Measurements from ENCODE around the gene PIK3R4.

PIK3R4 gene

GRCh38 chr3:130760922-130761321 is 14.3 kb upstream of the PIK3R4 start:
- TF ChIP-seq CTCF (conservative IDR thresholded peaks at IDR 0.05; ENCODE audit: low read depth, low read length): no peak

GRCh38 chr3:130759692-130760338 is 13.2 kb upstream of the PIK3R4 start:
- no peak overlapping the region for H3K4me3 ChIP-seq (ENCODE audit: low read length)
- peak; percentile 79 for TF ChIP-seq CTCF (conservative IDR thresholded peaks at IDR 0.05; ENCODE audit: low read depth, low read length)
- DNase-seq (ENCODE audit: low read depth): peak; percentile 22

More at GRCh38 chr3:130760922-130761321, 14.3 kb upstream of the PIK3R4 start:
- no peak for DNase-seq (ENCODE audit: low read depth)
- no peak overlapping the region for H3K4me3 ChIP-seq (ENCODE audit: low read length)

- H3K4me3 ChIP-seq (ENCODE audit: low read length): no peak overlapping the region
- no peak for TF ChIP-seq CTCF (conservative IDR thresholded peaks at IDR 0.05; ENCODE audit: low read depth, low read length)
Measured at GRCh38 chr3:130758624-130759369, 12.2 kb upstream of the PIK3R4 start.

GRCh38 chr3:130757611-130758150 is 11.1 kb upstream of the PIK3R4 start:
- TF ChIP-seq CTCF (conservative IDR thresholded peaks at IDR 0.05; ENCODE audit: low read depth, low read length): no peak
- DNase-seq (ENCODE audit: low read depth): no peak
- H3K4me3 ChIP-seq (ENCODE audit: low read length): no peak overlapping the region

More at GRCh38 chr3:130758624-130759369, 12.2 kb upstream of the PIK3R4 start:
- no peak for DNase-seq (ENCODE audit: low read depth)

- DNase-seq (ENCODE audit: low read depth): no peak
- TF ChIP-seq CTCF (conservative IDR thresholded peaks at IDR 0.05; ENCODE audit: low read depth, low read length): no peak
- no peak overlapping the region for H3K4me3 ChIP-seq (ENCODE audit: low read length)
Measured at GRCh38 chr3:130755666-130756065, 9.0 kb upstream of the PIK3R4 start.

GRCh38 chr3:130748981-130749380 is 2.4 kb upstream of the PIK3R4 start:
- no peak for TF ChIP-seq CTCF (conservative IDR thresholded peaks at IDR 0.05; ENCODE audit: low read depth, low read length)
- no peak overlapping the region for H3K4me3 ChIP-seq (ENCODE audit: low read length)
- DNase-seq (ENCODE audit: low read depth): no peak

Measured in retinal pigment epithelial cell (primary cell).